GM23338 (cell line): ENCODE data around the gene RUVBL1. TPM values are rescaled to one million over a fixed set of nuclear protein-coding genes. Genes with fewer than 3 reads are reported as not detected.

Experiments used
- ATAC-seq: fragments of 200-7000 bp; cut with Tn5 transposase; 3 replicates; pipeline ENCODE4 v1.9.1; 2020
- DNase-seq: peaks from one replicate; pipeline ENCODE4 v3.0.0-alpha.2; 2015; ENCODE audit warnings: low spot score
- H2AFZ ChIP-seq: fragments of 200-600 bp; sonication (generic); 2 replicates; pipeline ENCODE4 v1.8.0; 2016; ENCODE audit warnings: antibody characterized with exemption, mild to moderate bottlenecking, moderate library complexity
- H3F3A ChIP-seq: fragments of 200-600 bp; sonication (generic); replicated peaks from 2 replicates; pipeline ENCODE4 v1.8.0; 2017; ENCODE audit warnings: antibody characterized with exemption, mixed run types, low read depth
- H3K27ac ChIP-seq: fragments of 200-600 bp; sonication (generic); 2 replicates; pipeline ENCODE4 v1.6.1; 2016; ENCODE audit warnings: low read depth
- H3K27me3 ChIP-seq: fragments of 200-600 bp; sonication (generic); 2 replicates; pipeline ENCODE4 v1.8.0; 2016; ENCODE audit warnings: mild to moderate bottlenecking, mixed run types, moderate library complexity; ENCODE audit not compliant: insufficient read depth
- H3K36me3 ChIP-seq: fragments of 200-600 bp; sonication (generic); 2 replicates; pipeline ENCODE4 v1.8.0; 2016; ENCODE audit warnings: mild to moderate bottlenecking; ENCODE audit not compliant: insufficient read depth
- H3K4me1 ChIP-seq: fragments of 200-600 bp; sonication (generic); 2 replicates; pipeline ENCODE4 v1.8.0; 2016; ENCODE audit warnings: mild to moderate bottlenecking, moderate library complexity; ENCODE audit not compliant: insufficient read depth
- H3K4me2 ChIP-seq: fragments of 200-600 bp; sonication (generic); 2 replicates; pipeline ENCODE4 v1.7.1; 2017; ENCODE audit warnings: mixed run types
- H3K4me3 ChIP-seq: fragments of 200-600 bp; sonication (generic); 2 replicates; pipeline ENCODE4 v1.6.1; 2016; ENCODE audit warnings: mixed run types
- H3K79me2 ChIP-seq: fragments of 200-600 bp; sonication (generic); replicated peaks from 2 replicates; pipeline ENCODE4 v1.8.0; 2017; ENCODE audit warnings: mild to moderate bottlenecking; ENCODE audit not compliant: insufficient read depth
- H3K9me2 ChIP-seq: fragments of 200-600 bp; sonication (generic); 2 replicates; pipeline ENCODE4 v1.8.0; 2017; ENCODE audit not compliant: insufficient read depth
- H4K20me1 ChIP-seq: fragments of 200-600 bp; sonication (generic); replicated peaks from 2 replicates; pipeline ENCODE4 v1.8.0; 2017; ENCODE audit warnings: mild to moderate bottlenecking; ENCODE audit not compliant: insufficient read depth
- H3K27ac Mint-ChIP-seq: 2 replicates; pipeline ENCODE4 v1.8.0; 2020; ENCODE audit warnings: inconsistent platforms, mild to moderate bottlenecking, moderate library complexity, mixed read lengths
- H3K27me3 Mint-ChIP-seq: 3 replicates; pipeline ENCODE4 v1.8.0; 2022; ENCODE audit warnings: low read depth, mild to moderate bottlenecking, moderate library complexity, mixed read lengths, inconsistent platforms; ENCODE audit not compliant: insufficient read depth, poor library complexity
- H3K36me3 Mint-ChIP-seq: 3 replicates; pipeline ENCODE4 v1.8.0; 2021; ENCODE audit warnings: low read depth, mild to moderate bottlenecking, inconsistent platforms, moderate library complexity, mixed read lengths
- H3K4me1 Mint-ChIP-seq: 3 replicates; pipeline ENCODE4 v1.8.0; 2020; ENCODE audit warnings: mild to moderate bottlenecking, inconsistent platforms, mixed read lengths
- H3K4me3 Mint-ChIP-seq: 3 replicates; pipeline ENCODE4 v1.8.0; 2021; ENCODE audit warnings: moderate library complexity, mild to moderate bottlenecking, inconsistent platforms, mixed read lengths
- H3K9me3 Mint-ChIP-seq: 3 replicates; pipeline ENCODE4 v1.8.0; 2020; ENCODE audit warnings: moderate library complexity, mild to moderate bottlenecking, inconsistent platforms, mixed read lengths
- CREB1 ChIP-seq: fragments of 250-450 bp; sonication (Bioruptor Pico); IDR thresholded peaks from 2 replicates; pipeline ENCODE4 v1.5.0; 2020; ENCODE audit warnings: low read depth, mild to moderate bottlenecking, moderate library complexity
- ETS1 ChIP-seq: IDR thresholded peaks from 2 replicates; pipeline ENCODE4 v1.6.1; 2016; ENCODE audit warnings: antibody characterized with exemption
- EZH2 ChIP-seq: fragments of 200-600 bp; sonication (generic); IDR thresholded peaks from one replicate; pipeline ENCODE4 v1.8.0; 2017; ENCODE audit warnings: antibody characterized with exemption, mild to moderate bottlenecking, low read depth; ENCODE audit not compliant: unreplicated experiment
- EZH2phosphoT487 ChIP-seq: fragments of 200-600 bp; sonication (generic); IDR thresholded peaks from one replicate; pipeline ENCODE4 v1.8.1; 2018; ENCODE audit warnings: antibody characterized with exemption; ENCODE audit not compliant: unreplicated experiment
- NANOG ChIP-seq: IDR thresholded peaks from 2 replicates; pipeline ENCODE4 v1.6.1; 2016; ENCODE audit warnings: antibody characterized with exemption, borderline replicate concordance
- ZNF114 ChIP-seq: fragments of 250-450 bp; sonication (Bioruptor Pico); IDR thresholded peaks from 2 replicates; pipeline ENCODE4 v1.5.0; 2020; ENCODE audit warnings: mild to moderate bottlenecking, moderate library complexity
- polyA plus RNA-seq: library from polyadenylated mRNA; unstranded; fragments of >200 nt; fragmentation: Nextera tagmentation; extraction: Ambion mirVana; gene quantifications from 2 replicates; pipeline ENCODE4 v1.2.1, GENCODE V29; 2016
- total RNA-seq: library from RNA; depleted of rRNA; stranded (reverse); fragments of >200 nt; shearing (Covaris generic); gene quantifications from 2 replicates; pipeline ENCODE4 v1.2.3, GENCODE V29; 2014
- TF ChIP-seq, protein P1 (sequence below): IDR thresholded peaks from one replicate; pipeline ENCODE4 v1.6.1; 2018; ENCODE audit warnings: antibody characterized with exemption; ENCODE audit not compliant: unreplicated experiment
- TF ChIP-seq, protein P2 (sequence below), 2 experiments: fragments of 200-600 bp in 1 of 2; sonication (generic) in 1 of 2; conservative IDR thresholded peaks; 2 replicates each; pipeline versions ENCODE4 v1.5.1 to v1.6.1; 2016 to 2017; ENCODE audit warnings: antibody characterized with exemption in 2 of 2, low read depth in 2 of 2, mild to moderate bottlenecking in 2 of 2, moderate library complexity in 1 of 2

Gene RUVBL1
- total and polyA plus RNA-seq, 2 experiments from 2014 or later: 133 to 136 TPM

GRCh38 chr3:128079823-128080222 is 43.8 kb downstream of the RUVBL1 start (continued):
- TF ChIP-seq, protein P1, sequence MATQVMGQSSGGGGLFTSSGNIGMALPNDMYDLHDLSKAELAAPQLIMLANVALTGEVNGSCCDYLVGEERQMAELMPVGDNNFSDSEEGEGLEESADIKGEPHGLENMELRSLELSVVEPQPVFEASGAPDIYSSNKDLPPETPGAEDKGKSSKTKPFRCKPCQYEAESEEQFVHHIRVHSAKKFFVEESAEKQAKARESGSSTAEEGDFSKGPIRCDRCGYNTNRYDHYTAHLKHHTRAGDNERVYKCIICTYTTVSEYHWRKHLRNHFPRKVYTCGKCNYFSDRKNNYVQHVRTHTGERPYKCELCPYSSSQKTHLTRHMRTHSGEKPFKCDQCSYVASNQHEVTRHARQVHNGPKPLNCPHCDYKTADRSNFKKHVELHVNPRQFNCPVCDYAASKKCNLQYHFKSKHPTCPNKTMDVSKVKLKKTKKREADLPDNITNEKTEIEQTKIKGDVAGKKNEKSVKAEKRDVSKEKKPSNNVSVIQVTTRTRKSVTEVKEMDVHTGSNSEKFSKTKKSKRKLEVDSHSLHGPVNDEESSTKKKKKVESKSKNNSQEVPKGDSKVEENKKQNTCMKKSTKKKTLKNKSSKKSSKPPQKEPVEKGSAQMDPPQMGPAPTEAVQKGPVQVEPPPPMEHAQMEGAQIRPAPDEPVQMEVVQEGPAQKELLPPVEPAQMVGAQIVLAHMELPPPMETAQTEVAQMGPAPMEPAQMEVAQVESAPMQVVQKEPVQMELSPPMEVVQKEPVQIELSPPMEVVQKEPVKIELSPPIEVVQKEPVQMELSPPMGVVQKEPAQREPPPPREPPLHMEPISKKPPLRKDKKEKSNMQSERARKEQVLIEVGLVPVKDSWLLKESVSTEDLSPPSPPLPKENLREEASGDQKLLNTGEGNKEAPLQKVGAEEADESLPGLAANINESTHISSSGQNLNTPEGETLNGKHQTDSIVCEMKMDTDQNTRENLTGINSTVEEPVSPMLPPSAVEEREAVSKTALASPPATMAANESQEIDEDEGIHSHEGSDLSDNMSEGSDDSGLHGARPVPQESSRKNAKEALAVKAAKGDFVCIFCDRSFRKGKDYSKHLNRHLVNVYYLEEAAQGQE: no peak

DNA sequence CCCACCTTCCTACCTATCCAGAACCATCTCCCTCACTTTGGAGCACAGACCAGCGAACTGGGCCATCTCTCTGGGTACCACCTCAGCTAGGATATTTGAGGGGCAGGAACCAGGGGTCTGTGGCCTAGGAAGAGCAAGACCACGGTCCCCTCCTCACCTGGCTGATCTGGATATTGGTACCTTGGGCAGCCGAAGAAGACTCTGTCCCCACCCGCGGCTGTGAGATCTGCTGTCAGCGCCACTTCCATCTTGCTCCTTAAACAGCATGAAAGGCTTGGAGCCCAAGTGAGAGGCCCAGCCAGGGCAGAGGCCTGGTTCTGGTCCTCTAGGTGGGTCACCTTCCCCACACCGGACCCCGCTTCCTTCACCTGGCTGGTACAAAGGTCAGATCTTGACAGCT is 44.7 kb downstream of the RUVBL1 start:
- H3K9me2 ChIP-seq: no peaks in the 10 kb centered on the region

More for the DNA sequence above, 44.7 kb downstream of the RUVBL1 start:
- Histone ChIP-seq H3K27ac (no peak overlapping the region), H3K4me2 (no peak overlapping the region), H3K27me3 (no peaks in the 10 kb centered on the region), H3K36me3 (peaks cover 3% of the 10 kb centered on the region; the same call in 1 of the 2 replicates), H3F3A (0 out of 2 replicates have a peak, but pooled peaks cover 4% of the 10 kb centered on the region), H4K20me1 (peaks cover 29% of the 10 kb centered on the region), H2AFZ (no peak overlapping the region), H3K79me2 (no peaks in the 10 kb centered on the region), H3K4me3 (no peak overlapping the region), H3K4me1 (peaks cover 15% of the 10 kb centered on the region; the same call in 1 of the 2 replicates)
- H3K36me3 Mint-ChIP-seq: peaks cover 51% of the 10 kb centered on the region
- TF ChIP-seq, protein P2, sequence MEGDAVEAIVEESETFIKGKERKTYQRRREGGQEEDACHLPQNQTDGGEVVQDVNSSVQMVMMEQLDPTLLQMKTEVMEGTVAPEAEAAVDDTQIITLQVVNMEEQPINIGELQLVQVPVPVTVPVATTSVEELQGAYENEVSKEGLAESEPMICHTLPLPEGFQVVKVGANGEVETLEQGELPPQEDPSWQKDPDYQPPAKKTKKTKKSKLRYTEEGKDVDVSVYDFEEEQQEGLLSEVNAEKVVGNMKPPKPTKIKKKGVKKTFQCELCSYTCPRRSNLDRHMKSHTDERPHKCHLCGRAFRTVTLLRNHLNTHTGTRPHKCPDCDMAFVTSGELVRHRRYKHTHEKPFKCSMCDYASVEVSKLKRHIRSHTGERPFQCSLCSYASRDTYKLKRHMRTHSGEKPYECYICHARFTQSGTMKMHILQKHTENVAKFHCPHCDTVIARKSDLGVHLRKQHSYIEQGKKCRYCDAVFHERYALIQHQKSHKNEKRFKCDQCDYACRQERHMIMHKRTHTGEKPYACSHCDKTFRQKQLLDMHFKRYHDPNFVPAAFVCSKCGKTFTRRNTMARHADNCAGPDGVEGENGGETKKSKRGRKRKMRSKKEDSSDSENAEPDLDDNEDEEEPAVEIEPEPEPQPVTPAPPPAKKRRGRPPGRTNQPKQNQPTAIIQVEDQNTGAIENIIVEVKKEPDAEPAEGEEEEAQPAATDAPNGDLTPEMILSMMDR (conservative IDR thresholded peaks at IDR 0.05; ENCODE audit: low read depth in 2 of 2): no peak
- TF ChIP-seq NANOG (no peak), CREB1 (CRISPR knock-in tag) (no peak), ETS1 (no peak), EZH2phosphoT487 (no peak), ZNF114 (CRISPR knock-in tag) (no peak), EZH2 (no peak)
- H3K27me3 Mint-ChIP-seq: peaks cover 15% of the 10 kb centered on the region
- DNase-seq (no peak), ATAC-seq (no peak)
- H3K4me1 Mint-ChIP-seq: peaks cover 12% of the 10 kb centered on the region
- H3K9me3 Mint-ChIP-seq: no peaks in the 10 kb centered on the region
- H3K4me3 Mint-ChIP-seq: no peak overlapping the region
- no peak overlapping the region for H3K27ac Mint-ChIP-seq
